HG03460 (cell line): ENCODE data around the gene PHTF2.
"Not testable (repeated sequence)": the region's sequence is repeated elsewhere in the genome, so short reads cannot be mapped to it uniquely, and the experiment has no call there.

Experiments
- ATAC-seq: cut with Tn5 transposase; IDR thresholded peaks from one replicate; pipeline ENCODE4 v1.9.1; 2021; ENCODE audit not compliant: unreplicated experiment

The PHTF2 gene

DNA sequence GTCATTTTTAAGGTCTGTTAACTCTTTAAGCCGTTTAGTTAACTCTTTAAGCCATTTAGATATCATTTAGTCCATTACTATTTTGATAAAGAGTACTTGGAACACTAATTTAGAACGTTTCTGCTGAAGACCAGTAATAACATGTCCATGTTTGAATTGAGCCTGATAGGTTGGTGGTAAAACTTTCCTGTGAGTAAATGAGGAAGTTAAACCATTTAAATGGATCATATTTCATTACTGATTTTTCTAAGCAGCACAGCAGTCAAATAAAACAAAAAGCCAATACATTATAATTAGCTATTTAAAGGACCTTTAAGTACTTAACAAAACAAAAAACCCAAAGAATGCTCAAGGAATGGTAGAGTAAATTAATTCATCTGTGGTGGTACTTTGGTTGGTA lies 29.4 kb downstream of the PHTF2 start:
- no peak for ATAC-seq

DNA sequence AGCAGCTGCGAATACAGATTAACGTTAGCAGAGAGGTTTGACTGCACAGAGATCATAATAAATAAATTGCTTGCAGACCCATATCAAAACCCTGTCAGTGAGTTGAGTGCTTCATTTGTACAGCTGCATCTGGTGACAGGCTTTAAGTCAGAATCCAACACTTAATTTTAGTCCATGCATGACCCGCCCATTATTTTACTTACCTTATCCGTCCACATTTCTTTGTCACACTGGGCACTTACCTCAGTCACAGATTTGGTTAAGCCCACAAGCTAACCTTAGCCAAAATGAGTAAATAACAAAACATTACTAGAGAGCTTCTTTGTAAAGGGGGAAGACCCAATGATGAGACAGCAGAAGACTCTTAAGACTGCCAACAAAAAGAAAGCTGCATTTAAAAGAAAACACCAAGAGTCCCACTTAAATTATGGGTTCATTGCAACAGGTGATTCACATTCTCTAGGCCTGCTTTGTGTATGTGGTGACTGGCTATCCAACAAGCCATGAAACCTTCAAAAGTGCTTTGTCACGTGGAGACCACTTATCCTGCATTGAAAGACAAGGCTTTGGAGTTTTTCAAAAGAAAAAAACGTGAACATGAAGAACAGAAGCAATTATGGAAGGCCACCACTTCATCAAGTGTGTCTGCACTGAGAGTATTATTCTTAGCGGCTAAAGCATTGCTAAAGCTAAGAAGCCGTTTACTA lies 32.2 kb downstream of the PHTF2 start:
- ATAC-seq, result no peak

DNA sequence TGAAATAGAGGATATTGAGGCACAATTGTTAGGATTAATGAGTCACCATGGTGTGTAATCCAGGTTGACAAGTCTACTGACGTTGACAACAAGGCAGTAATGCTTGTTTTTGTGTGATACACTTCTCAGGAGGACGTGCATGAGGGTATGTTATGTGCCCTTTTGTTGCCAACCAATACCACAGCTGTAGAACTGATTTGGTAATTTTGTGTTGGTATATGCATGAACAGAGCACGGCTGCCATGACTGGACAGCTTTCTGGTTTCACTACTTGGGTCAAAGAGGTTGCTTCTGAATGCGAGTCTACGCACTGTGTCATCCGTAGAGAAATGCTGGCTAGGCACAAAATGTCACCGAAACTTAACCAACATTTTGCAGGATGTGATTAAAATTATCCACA lies 32.9 kb downstream of the PHTF2 start:
- ATAC-seq, result no peak

DNA sequence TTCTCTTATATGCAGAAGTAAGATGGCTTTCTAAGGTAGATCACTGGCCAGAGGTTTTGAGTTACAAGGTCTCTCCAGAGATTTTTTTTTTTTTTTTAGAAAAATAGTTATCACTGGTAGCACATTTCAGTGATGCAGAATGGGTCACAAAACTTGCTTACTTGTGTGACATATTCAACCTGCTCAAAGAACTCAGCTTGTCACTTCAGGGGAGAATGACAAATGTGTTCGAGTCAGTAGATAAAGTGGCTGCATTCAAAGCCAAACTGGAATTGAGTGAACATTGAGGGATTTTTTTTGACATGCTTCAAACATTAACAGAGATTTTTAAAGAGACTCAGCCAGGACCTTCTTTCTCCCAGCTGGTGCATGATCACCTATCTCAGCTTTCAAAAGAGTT lies 33.4 kb downstream of the PHTF2 start:
- no peak for ATAC-seq

DNA sequence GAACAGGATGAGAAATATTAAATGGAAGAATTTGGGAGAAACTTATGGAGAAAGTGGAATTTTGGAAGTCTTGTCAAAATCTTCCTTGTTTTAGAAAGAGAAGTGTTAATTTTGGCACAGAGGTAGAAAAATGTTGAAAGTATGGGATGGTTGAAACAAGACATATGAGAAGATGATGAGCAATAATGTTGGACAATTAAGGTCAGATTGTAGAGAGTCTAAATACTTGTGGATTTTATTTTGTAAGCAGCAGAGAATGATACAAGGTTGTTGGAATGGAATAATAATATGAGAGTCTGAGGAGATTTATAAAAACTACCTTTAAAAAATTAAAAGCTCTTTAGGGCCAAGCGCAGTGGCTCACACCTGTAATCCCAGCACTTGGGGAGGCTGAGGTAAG lies 34.6 kb downstream of the PHTF2 start:
- no peak for ATAC-seq

DNA sequence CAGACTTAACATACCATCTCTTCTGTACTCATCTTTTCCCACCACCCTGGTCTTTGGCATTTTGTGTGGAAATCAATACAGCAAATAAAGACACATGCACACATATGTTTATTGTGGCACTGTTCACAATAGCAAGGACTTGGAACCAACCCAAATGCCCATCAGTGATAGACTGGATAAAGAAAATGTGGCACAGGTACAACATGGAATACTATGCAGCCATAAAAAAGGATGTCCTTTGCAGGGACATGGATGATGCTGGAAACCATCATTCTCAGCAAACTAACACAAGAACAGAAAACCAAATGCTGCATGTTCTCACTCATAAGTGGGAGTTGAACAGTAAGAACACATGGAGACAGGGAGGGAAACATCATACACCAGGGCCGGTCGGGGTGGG lies 37.9 kb downstream of the PHTF2 start:
- not testable (repeated sequence) for ATAC-seq

DNA sequence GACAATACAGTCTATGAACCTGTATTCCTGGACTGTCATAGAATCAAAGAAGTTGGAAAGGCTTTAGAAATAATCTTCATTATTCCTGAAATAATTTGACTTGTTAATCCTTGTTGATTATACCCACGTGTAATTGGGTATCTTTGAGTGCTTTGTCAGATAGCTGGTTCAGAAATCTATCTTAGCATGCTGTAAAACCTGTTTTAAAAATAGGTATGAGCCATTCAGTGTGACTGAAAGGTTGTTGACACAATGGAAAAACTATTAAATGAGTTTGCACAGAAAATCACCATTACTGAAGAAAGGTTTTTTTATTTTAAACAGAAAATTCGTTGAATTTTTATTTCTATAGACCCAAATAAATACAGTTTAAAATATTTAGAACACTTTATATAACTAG lies 38.7 kb downstream of the PHTF2 start:
- ATAC-seq, result no peak

DNA sequence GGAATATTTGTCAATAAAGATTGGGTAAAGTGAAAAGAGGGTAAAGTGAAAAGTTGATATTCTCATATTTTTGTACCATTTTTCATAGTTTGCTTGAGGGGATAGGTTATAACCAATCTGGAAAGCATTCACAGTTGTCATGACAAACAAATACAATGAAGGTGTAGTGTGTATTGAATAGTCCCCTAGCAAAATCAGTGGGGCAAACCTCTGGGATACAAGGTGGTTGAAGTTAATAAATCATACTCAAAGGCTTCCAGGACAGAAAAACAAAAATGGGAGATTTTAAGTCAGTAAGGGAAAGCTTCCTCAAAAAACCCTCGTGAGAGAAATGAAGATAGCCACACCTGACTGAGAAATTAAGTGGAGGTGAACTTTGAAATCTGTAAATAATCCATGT lies 39.4 kb downstream of the PHTF2 start:
- no peak for ATAC-seq

DNA sequence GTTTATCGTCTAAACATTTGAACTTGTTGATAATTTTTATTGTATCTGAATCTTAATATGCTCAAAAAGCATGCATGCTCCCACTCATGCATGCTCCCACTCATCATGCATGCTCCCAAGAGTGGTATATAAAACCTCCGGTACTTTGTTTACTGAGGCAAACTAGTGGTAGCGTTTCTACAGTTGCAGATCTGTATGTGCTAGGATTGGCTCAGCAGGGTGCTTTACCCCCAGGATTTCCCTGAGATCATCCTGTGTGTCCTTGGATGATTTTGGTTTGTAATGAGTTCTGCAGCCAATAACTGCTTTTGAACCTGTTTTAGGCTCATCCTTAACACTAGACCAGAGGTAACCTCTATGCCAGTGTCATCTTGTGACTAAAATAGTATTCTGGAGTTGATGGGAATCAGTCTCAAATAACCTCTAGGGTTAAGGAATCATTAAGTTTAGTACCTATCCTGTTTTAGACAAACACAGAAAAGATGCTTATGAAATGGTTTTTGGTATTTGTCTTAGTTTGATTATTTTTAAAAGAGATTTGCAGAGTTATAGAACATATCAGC lies 40.4 kb downstream of the PHTF2 start:
- no peak for ATAC-seq

DNA sequence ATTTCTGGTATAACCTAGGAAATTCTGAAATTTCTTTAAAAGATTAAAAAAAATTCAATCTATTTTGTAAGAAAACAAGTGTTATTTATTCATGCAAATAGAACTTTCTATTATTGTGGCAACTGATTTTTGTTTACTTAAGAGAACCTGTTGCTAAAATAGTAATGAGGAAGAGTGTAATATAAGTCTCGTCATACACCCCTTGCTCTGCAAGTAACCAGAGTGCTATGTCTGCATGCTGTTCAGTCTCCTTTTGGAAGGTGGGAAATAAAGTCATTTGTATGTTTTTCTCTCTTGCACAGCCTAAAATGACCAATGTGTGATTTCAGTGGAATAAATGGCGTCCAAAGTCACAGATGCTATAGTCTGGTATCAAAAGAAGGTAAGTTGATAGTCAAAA lies 41.3 kb downstream of the PHTF2 start:
- no peak for ATAC-seq

DNA sequence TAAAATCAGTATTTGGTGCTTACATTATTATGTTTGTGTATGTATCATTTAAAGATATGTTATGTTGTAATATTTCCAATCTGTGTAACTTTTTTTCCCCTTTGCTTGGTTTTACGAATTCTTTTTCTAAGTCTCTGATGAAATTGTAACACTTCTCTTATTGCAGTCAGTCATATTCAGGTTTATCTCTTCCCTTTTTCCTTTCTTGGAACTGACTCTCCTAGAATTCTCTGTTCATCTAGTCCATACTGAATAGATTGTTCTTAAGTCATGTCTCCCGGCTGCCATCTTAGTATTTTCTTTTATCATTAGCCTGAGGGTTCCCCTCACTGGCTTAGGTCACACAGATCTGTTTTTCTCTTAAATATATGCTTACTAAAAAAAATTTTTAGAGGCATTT lies 44.6 kb downstream of the PHTF2 start:
- no peak for ATAC-seq

DNA sequence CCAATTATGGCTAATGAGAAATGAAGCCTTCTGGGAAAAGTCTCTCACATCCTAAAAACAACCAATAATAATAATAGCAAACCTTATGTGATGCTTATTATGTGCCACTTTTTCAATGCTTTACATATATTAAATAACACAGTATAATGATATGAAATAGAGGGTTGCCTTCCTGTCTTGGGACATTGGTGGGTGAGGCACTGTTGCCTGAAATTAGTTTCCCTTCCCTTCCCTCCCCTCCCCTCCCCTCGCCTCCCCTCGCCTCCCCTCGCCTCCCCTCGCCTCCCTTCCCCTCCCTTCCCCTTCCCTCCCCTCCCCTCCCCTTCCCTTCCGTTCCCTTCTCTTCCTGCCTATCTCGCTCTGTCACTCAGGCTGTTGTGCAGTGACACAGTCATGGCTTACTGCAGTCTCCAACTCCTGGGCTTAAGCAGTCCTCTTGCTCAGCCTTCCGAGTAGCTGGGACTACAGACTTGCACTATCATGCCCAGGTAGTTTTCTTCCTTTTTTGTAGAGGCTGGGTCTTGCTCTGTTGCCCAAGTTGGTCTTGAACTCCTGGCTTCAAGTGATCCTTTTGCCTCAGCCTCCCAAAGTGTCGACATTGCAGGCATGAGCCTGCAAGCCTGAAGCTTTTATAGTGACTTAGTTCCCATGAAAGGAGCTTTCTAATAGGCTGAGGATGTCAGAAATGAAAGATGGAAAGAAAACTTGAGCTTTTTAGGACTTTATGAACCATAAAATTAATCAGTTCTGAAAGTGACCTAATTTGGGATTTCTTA lies 47.9 kb downstream of the PHTF2 start:
- ATAC-seq, result no peak

DNA sequence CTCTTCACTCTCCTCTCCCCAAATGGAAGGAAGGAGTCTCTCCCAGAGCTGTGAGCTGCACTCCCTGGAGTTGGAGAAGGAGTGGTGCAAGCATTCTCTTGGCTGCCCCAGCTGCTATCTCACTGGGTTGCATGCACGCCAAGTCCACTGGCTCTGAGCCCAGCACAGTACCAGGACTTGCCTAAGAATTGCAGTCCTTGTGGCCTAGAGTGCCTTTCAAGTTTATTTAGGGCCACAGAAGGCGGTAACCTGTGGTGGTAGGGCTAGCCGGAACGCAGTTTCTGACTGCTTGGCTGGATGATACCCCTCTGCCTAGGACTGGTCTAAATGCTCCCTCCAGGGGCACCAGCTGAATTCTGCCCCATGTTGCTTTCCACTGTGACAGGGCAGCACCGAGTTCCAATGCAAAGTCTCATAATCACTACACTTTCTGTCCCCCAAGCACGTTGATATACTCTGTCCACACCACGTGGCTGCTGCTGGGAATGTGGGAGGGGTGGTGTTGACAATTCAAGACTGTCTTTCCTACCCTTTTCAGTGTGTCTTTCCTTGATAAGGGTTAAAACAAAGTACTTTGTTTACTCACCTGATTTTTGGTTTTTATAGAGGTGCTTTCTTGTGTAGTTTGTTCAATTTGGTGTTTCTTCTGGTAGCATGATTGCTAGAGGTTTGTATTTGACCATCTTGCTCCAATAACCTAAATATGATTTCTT lies 57.0 kb downstream of the PHTF2 start:
- no peak for ATAC-seq

DNA sequence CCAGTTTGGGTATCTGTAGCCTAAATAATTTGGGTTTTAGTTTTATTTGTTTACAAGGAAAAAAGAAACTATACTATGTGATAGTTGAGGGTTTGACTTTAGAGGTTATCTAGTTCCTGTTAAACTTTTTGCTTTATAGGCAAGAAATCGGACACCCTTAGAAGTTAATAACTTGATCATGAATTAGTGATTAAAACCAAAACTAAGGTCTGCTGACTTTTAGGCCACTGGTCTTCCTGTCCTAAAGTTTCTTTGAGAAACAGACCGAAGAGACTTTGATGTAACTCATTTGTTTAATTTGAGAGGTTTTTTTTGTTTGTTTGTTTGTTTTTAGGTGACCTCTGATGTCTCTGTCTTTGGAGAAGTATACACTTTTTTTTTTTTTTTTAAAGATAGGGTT lies 59.7 kb downstream of the PHTF2 start:
- peak; percentile 42 for ATAC-seq

DNA sequence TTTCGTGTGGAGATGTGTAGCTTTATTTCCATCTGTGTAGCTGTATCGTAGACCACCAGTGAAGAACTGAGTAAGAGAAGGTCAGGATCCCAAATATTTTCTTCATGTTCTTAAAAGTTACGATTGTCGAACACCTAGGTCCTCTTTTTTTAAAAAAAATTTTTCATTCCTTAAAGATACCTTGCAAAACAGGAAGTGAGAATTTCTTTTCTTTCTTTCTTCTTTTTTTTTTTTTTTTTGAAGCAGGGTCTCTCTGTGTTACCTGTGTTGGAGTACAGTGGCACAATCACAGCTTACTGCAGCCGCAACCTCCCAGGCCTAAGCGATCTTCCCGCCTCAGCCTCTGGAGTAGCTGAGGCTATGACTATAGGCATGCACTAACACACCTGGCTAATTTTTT lies 60.8 kb downstream of the PHTF2 start:
- no peak for ATAC-seq

DNA sequence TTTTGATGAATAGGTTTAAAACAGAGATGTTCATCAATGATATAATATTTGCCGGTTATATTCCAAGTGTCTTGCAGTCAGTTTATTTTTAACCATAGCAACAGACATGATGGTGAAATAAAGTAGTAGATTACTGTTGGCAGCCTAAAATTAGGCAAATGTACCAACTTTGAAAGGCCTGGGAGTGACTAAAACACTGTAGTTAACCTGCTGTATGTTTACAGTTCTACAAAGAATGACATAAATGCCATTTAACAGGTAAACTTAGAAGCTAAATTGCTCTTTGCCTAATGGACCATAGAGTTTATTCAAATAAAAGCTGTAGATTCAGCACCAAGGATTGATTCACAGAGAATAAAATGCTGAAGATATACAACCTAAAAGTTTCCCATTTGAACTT lies 64.1 kb downstream of the PHTF2 start:
- no peak for ATAC-seq

DNA sequence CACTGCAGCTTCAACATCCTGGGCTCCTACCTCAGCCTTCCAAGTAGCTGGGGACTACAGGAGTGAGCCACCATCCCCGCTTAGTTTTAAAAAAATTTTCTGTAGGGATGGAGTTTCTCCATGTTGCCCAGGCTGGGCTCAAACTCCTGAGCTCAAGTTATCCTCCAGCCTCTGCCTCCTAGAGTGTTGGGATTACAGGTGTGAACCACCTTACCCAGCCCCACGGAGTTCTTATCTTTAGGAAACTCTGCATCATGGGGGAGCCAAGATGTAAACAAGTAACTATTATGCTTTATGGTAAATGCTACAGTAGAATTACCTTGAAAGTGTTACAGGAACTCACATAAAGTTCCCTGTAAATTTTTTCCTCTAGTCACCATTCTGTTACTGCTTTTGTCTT lies 65.3 kb downstream of the PHTF2 start:
- ATAC-seq, result no peak

DNA sequence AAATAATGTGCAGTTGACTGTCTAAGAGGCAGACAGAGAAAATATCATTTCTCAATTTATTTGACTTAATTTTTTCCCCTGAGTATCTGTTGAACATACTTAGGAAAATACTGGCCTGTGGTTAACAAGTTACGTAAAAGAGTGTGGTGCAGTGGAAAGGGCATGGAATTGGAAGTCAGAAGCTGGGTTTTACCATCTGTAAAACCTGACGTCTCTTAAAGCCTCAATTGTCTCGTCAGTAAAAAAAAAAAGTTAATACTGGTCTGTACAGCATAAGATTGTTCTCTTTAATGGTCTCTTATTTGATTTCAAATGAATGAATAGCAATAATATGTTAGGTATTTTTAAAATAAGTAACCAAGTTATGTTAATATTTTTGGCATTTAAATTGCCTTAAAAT lies 67.8 kb downstream of the PHTF2 start:
- ATAC-seq, result no peak

DNA sequence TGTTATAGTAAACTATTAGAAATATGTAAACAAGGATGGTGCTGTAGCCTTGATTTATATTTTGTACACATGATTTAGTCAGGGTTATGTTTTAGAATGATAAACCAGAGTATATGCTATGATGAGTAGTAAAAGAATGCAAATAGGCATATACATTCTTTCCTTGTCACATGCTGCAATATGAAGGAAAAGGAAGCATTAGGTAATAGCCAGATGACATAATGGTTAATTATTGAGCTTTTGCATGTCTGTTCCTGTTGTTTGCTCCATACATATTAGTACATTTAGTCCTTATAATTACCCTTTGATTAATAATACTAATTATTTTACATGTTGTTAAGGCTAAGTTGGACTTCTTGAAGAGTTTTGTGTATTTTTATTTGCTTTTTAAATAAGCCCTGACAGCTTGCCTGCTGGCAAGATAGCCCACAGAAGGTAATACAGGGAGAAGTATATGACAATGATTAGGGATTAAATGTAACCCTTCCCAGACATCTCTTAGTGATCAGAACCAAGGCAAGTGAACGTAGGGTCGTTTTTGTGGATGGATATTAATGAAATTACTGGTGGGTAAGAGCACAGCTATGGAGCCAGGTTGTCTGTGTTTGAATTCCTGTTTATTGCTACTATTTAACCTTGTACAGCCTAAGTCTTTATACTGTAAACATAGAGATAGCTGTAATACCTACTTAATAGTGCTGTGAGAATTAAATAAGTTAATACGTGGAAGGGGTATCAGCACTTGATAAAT lies 68.4 kb downstream of the PHTF2 start:
- ATAC-seq, result no peak

DNA sequence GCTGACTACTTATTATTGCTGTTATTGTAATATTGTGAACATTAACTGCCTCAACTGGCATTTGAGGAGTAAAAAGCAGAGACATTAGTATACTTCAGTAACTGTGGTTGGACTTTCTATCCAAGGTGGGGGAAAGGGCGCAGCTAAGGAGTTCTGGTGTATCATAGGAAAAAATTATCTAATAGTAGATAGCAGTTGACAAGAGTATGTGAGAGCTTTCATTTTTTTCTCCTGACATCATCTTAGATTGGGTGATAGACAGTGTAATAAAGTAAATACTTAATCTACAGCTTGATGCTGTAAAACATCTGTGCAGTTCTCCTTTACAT lies 68.9 kb downstream of the PHTF2 start:
- ATAC-seq, result no peak

DNA sequence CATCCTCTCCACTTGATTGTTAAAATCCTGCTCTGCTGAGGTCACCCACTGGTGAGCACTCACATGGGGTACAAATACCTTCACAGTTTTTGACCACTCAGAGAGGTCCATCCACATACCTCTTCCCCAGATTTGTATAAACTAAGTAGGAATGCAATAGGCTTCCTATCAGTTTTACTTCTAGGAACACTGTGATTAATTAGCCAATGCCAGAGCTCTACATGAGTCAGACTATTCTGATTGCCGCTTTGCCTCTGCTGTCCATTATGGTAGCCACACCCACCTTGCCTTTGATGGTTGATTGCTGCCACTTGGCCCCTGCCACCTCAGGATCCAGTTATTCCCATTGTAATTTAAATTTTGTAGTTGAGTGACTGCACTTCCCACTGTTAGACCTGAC lies 73.7 kb downstream of the PHTF2 start:
- not testable (repeated sequence) for ATAC-seq
